KOPT-K1 (cell line): ENCODE measurements around the gene TTLL6.

Experiments
- H3K27ac ChIP-seq: fragments of 200-600 bp; sonication (generic); 2 replicates; pipeline ENCODE4 v1.5.1; 2016; ENCODE audit warnings: antibody characterized with exemption, mild to moderate bottlenecking, low read depth, low read length; ENCODE audit not compliant: poor library complexity, severe bottlenecking
- H3K36me3 ChIP-seq: fragments of 200-600 bp; sonication (generic); 2 replicates; pipeline ENCODE4 v1.5.1; 2017; ENCODE audit warnings: antibody characterized with exemption, mild to moderate bottlenecking, low read length, moderate library complexity; ENCODE audit not compliant: insufficient read depth
- H3K9me3 ChIP-seq: fragments of 200-600 bp; sonication (generic); 2 replicates; pipeline ENCODE4 v1.5.1; 2017; ENCODE audit warnings: antibody characterized with exemption, low read length, mild to moderate bottlenecking; ENCODE audit not compliant: insufficient read depth, poor library complexity, severe bottlenecking

TTLL6 gene

GRCh38 chr17:48757524-48757961 lies 59.5 kb downstream of the TTLL6 start:
- no peaks in the 10 kb centered on the region for H3K36me3 ChIP-seq
- no peak overlapping the region for H3K27ac ChIP-seq
- H3K9me3 ChIP-seq, result no peaks in the 10 kb centered on the region

- Histone ChIP-seq H3K9me3 (no peaks in the 10 kb centered on the region), H3K36me3 (no peaks in the 10 kb centered on the region), H3K27ac (no peak overlapping the region)
These were observed 60.2 kb downstream of the TTLL6 start for GRCh38 chr17:48756830-48757251.

- H3K27ac ChIP-seq, result no peak overlapping the region
- H3K36me3 ChIP-seq, result no peaks in the 10 kb centered on the region
- H3K9me3 ChIP-seq, result no peaks in the 10 kb centered on the region
These were observed 61.7 kb downstream of the TTLL6 start for GRCh38 chr17:48755356-48755755.

GRCh38 chr17:48754500-48755261 lies 62.3 kb downstream of the TTLL6 start:
- Histone ChIP-seq H3K27ac (no peak overlapping the region), H3K36me3 (no peaks in the 10 kb centered on the region), H3K9me3 (no peaks in the 10 kb centered on the region)

- Histone ChIP-seq H3K36me3 (no peaks in the 10 kb centered on the region), H3K27ac (no peak overlapping the region), H3K9me3 (no peaks in the 10 kb centered on the region)
These were observed 63.1 kb downstream of the TTLL6 start for GRCh38 chr17:48753794-48754499.

- H3K9me3 ChIP-seq, result no peaks in the 10 kb centered on the region
- no peaks in the 10 kb centered on the region for H3K36me3 ChIP-seq
- H3K27ac ChIP-seq, result no peak overlapping the region
These were observed 64.4 kb downstream of the TTLL6 start for GRCh38 chr17:48752399-48753288.

GRCh38 chr17:48751733-48752398 lies 65.2 kb downstream of the TTLL6 start:
- no peaks in the 10 kb centered on the region for H3K9me3 ChIP-seq
- no peaks in the 10 kb centered on the region for H3K36me3 ChIP-seq
- H3K27ac ChIP-seq, result no peak overlapping the region

- Histone ChIP-seq H3K9me3 (no peaks in the 10 kb centered on the region), H3K27ac (no peak overlapping the region), H3K36me3 (no peaks in the 10 kb centered on the region)
These were observed 65.9 kb downstream of the TTLL6 start for GRCh38 chr17:48751172-48751571.

- H3K27ac ChIP-seq, result no peak overlapping the region
These were observed 67.1 kb downstream of the TTLL6 start for GRCh38 chr17:48749621-48750553.

GRCh38 chr17:48748718-48749566 lies 68.1 kb downstream of the TTLL6 start:
- Histone ChIP-seq H3K27ac (no peak overlapping the region), H3K9me3 (no peaks in the 10 kb centered on the region), H3K36me3 (no peaks in the 10 kb centered on the region)

More at GRCh38 chr17:48749621-48750553, 67.1 kb downstream of the TTLL6 start:
- Histone ChIP-seq H3K9me3 (no peaks in the 10 kb centered on the region), H3K36me3 (no peaks in the 10 kb centered on the region)

- Histone ChIP-seq H3K9me3 (no peaks in the 10 kb centered on the region), H3K36me3 (no peaks in the 10 kb centered on the region), H3K27ac (no peak overlapping the region)
These were observed 69.3 kb downstream of the TTLL6 start for GRCh38 chr17:48747445-48748363.

- Histone ChIP-seq H3K36me3 (no peaks in the 10 kb centered on the region), H3K27ac (no peak overlapping the region), H3K9me3 (no peaks in the 10 kb centered on the region)
These were observed 70.0 kb downstream of the TTLL6 start for GRCh38 chr17:48746916-48747444.
